Activated T-cell treated with anti-CD3 and anti-CD28 coated beads, Interleukin-2, amount 50 U/mL, for 1 hour (primary cell): Measurements from ENCODE around the gene HPCAL4.
A peak's percentile ranks its signal among the peaks of the same experiment; 100 is the strongest.

ENCODE experiments used
- DNase-seq: peaks from one replicate; pipeline ENCODE4 v3.0.0-alpha.2; 2020

The HPCAL4 gene

GRCh38 chr1:39691383-39692151, at the start of gene HPCAL4:
TSS of gene HPCAL4 (minus strand) at chr1:39691433. CDS start at chr1:39684603, 6,830 bp downstream.
- DNase-seq, result peak; percentile 91

DNA sequence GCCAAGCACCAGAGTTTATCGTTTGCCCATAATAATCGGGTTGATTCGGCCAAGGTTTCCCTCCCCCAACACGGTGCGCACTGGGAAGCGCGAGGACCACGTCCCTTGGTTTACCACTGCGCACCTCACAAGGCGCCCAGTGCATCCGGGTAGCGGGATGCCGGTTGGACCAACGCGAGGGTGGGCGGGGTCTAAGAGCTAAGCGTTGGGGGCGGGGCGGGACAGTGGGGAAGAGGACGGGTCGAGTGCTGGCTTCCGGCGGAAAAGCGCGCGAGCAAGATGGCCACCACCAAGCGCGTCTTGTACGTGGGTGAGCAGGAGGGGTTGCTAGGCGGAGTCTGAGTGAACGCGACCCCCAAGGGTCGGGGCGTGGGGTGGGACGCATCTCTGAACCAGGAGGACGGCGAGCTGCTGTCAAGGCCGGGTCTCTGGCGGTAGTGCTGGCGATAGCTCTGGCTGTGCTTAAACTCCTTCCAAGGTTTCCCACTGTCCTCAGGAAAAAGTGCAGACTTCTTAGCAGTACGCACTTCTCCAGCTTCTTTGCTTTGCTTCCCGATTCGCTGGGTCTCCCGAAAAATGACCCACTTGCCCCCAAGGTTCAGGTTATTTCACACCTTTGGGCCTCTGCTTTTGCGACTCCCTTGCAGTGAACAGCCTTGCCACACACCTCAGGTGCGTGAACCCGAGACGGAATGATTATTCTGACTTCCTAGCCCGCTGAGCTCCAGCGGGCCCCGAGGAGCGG, 47.6 kb upstream of the HPCAL4 start, which contains the start of gene PPIE:
Gene PPIE (plus strand): TSS at position 261 of the 745 bp plus-strand sequence. CDS start 19 bp downstream, at position 280.
- DNase-seq, result peak; percentile 91

DNA sequence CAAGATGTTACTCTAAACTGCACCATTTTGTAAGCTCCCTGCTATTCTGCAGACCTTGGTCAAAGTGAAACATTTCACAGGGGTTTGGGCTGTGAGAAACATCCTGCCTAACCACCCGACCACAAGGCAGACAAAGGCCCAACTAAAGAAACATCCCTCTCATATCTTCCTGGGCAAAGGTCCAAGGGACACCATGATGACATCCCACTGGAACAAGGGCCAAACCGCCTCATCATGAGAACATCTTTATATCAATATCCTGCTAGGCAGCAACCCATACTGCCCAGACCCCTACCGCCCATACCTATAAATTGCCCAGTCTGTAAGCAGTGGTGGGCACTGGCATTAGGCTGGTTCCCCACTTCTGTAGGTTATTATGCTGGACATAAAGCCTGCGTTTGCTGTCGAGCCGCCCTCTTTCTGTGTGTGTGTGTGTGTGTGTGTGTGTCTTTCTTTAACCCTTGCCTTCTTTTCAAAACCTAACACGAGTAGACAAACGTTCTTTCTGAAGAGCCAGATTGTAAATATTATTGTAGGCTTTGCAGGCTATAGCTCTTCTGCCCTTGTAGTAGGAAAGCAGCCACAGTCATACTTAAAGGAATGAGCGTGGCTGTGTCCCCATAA, 46.4 kb upstream of the HPCAL4 start:
- no peak for DNase-seq

DNA sequence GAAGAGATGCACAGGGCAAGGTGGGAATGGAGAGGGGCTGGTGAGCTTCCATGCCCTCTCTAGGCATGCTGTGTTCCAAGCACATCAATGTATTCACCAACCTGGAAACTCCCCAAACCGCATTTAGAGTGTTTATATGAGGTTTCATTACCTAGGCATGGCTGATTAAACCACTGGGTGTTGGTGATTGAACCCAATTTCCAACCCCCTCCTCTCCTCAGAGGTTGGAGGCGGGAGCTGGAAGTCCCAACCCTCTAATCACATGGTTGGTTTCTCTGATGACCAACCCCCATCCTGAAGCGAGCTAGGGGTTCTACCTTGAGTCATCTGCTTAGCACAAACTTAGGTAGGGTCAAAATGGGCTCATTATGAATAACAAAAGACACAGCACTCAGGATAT, 44.5 kb upstream of the HPCAL4 start:
- no peak for DNase-seq

DNA sequence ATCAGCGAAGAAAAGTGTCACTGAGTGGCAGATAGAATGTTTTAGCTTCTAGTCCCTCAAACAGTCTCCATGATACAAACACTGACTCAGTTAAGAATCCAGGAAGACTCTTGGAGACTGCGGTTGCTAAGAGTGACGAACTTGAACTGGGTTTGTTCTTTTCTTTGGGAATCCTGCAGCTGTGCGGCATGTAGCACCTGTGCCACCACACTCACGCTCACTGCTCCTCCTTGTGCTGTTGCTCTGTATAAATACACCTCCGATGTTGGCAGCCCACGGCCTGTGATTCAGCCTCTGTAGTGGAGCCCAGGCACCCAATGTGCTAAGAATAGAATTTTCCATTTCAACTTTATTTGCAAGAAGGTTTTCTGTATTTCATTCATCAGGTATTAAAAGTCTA, 41.9 kb upstream of the HPCAL4 start:
- DNase-seq, result no peak

- no peak for DNase-seq
These were observed 41.5 kb upstream of the HPCAL4 start for GRCh38 chr1:39732730-39733129.

GRCh38 chr1:39729842-39730241, 38.6 kb upstream of the HPCAL4 start:
- no peak for DNase-seq

GRCh38 chr1:39729030-39729429, 37.8 kb upstream of the HPCAL4 start:
- DNase-seq, result no peak

DNA sequence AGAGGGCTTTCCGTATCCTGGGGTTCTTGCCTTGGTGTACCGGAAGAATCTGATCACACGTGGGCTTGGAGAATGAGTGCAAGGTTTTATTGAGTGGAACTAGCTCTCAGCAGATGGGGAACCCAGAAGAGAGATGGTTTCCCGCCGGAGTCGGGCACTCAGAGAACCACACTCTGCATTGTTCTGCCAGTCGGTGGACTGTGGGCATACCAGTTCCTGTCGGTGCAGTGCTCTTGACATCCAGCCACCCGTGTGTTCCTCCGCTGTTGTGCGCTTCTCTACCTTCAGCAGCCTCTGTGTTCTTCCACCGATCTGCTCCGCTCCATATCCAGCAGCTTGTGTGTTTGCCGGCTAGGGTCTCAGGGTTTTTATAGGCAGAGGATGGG, 36.7 kb upstream of the HPCAL4 start:
- DNase-seq, result no peak

- DNase-seq, result no peak
These were observed 36.1 kb upstream of the HPCAL4 start for GRCh38 chr1:39727221-39727931.

- DNase-seq, result no peak
These were observed 35.4 kb upstream of the HPCAL4 start for GRCh38 chr1:39726600-39726999.

DNA sequence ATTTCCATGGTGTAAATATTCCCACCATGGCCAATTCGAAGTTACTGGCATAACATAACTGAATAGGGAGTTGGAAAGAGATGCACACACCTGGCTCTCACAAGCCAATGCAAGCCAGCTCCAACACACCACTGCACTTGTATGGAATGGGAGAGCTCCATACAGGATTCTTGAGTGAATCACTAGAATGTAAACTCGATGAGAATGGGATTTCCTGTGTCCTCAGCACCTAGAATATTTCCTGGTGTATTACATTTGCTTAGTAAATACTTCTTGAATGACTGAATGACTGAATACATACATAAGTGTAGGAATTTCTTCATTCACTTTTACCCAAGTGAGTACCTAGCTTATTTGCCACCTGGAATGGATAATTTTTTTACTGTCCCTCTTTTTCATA, 31.3 kb upstream of the HPCAL4 start:
- no peak for DNase-seq

DNA sequence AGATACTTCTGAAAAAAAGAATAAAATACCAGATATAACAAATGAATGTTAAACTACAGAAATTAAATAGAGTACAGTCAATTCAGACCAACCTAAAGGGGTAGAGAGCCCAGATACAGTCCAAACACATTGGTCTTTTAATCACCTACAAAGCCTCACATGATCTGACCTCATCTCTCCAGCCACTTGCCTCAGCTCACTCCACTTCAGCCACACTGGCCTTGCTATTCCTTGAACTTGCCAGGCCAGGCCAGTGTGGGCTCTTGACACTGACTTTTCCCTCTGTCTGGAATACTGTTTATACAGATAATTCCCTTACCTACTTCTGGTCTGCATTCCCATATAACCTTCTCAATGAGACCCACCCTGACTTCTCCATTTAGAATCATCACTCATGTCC, 30.4 kb upstream of the HPCAL4 start:
- no peak for DNase-seq

- DNase-seq, result no peak
These were observed 29.1 kb upstream of the HPCAL4 start for GRCh38 chr1:39720094-39720999.

DNA sequence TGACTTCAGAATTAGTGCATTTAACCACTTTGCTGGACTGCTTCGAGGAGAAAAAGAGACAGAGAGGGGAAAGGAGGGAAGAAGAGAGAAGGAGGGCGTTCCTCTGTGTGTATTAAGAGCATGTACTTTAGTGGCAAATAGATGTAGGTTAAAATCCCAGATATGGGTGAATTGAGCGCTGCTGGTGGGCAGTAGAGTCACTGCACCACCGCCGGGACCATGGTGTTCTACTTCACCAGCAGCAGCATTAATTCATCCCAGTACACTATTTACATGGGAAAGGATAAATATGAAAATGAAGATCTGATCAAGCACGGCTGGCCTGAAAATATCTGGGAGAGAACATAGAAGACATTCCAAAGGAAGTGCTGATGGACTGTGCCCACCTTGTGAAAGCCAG, 26.6 kb upstream of the HPCAL4 start:
- no peak for DNase-seq

- no peak for DNase-seq
These were observed 22.3 kb upstream of the HPCAL4 start for GRCh38 chr1:39713557-39713956.

DNA sequence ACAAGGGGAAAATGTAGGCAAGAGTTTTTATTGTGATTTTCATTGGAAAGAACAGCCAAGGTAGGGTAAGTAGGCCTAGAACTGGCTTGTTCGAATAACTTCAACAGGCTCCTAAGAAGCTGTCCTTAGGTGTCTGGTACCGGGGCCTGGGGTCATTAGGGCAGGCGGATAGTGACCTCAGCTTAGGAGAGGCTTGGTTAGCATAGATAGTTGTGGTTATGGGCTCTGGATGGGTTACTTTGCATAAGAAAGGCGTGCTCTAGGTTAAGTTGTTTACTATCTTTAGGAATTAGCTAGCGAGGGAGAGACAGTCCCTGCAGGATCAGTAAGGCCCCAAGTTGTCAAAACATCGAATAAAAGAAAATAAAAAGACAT, 20.7 kb upstream of the HPCAL4 start:
- DNase-seq, result no peak

- no peak for DNase-seq
These were observed 20.1 kb upstream of the HPCAL4 start for GRCh38 chr1:39711104-39711965.

- DNase-seq, result no peak
These were observed 16.3 kb upstream of the HPCAL4 start for GRCh38 chr1:39707506-39707905.

DNA sequence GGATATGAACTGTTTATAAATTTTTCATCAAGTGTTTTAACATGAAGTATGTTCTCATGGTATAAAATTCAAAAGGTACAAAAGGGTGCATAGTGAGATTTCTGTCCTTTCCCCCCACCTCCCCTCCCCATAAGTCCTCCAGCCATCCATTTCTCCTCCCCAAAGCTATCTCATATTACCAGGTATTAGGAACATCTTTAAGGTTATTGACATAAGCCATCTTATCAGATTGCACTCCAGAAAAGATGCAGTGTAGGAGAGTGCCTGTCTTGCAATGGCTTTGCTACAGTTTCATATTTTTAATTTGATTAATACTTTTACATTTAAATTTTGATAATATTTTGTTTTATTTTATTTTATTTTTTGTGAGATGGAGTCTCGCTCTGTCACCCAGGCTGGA, 13.5 kb upstream of the HPCAL4 start:
- DNase-seq, result no peak

DNA sequence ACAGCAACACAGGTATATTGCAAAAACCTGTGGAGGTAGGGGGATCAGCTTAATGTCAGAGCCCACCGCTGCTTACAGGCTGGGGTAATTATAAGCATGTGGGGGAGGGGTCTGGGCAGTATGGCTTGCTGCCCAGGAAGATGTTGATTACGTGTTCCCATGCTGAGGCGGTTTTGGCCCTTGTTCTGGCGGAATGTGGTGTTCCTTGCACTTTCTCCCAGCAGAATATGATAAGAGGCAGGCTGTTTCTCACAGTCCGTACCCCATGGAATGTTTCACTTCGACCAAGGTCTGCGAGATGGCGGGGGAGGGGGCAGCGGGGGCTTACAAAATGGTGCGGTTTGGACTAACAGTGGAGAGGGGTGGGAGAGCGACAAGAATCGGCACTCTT, 9.8 kb upstream of the HPCAL4 start:
- DNase-seq, result no peak
